SK-N-SH (cell line): Measurements from ENCODE around the gene DYNC2H1. TPM values are rescaled to one million over a fixed set of nuclear protein-coding genes. Genes with fewer than 3 reads are reported as not detected.

Experiments used
- CTCF ChIA-PET: fragments of 300-600, 350-600 bp; formaldehyde crosslinking; extraction: SDS; loops from one replicate; lab custom pipeline; 2021; lab: Yijun Ruan, JAX
- POLR2A ChIA-PET: fragments of 350-600 bp; sonication (Branson Sonifier 250); formaldehyde crosslinking; extraction: SDS; loops from one replicate; lab custom pipeline; 2020; ENCODE audit warnings: antibody characterized with exemption, inconsistent platforms; lab: Yijun Ruan, JAX
- DNase-seq: peaks from one replicate; pipeline ENCODE4 v3.0.0; 2012
- H2AFZ ChIP-seq: fragments of 200-600 bp; sonication (generic); 2 replicates; pipeline ENCODE4 v1.8.1; 2016; ENCODE audit warnings: antibody characterized with exemption, mild to moderate bottlenecking, low read depth
- H3F3A ChIP-seq: fragments of 200-600 bp; sonication (generic); replicated peaks from 2 replicates; pipeline ENCODE3; 2016; ENCODE audit warnings: antibody characterized with exemption, mild to moderate bottlenecking; ENCODE audit not compliant: insufficient read depth
- H3K27ac ChIP-seq, 2 experiments: fragments of 200-500 bp in 1 of 2; fragments of 200-600 bp in 1 of 2; sonication (Bioruptor generic) in 1 of 2; sonication (generic), shearing (Covaris generic) in 1 of 2; 2 replicates each; pipeline versions ENCODE4 v1.5.1 to v1.6.1; 2014 to 2016; ENCODE audit warnings: low read depth in 2 of 2, inconsistent platforms in 1 of 2, low read length in 1 of 2, mild to moderate bottlenecking in 1 of 2, mixed read lengths in 1 of 2
- H3K27me3 ChIP-seq: fragments of 200-600 bp; sonication (generic), shearing (Covaris generic); 2 replicates; pipeline ENCODE4 v1.6.1; 2016; ENCODE audit warnings: mixed run types; ENCODE audit not compliant: insufficient read depth
- H3K36me3 ChIP-seq, 2 experiments: fragments of 200-500 bp in 1 of 2; fragments of 200-600 bp in 1 of 2; sonication (Bioruptor generic) in 1 of 2; sonication (generic) in 1 of 2; replicated peaks in 1 of 2; 2 replicates each; pipeline versions ENCODE3 to v1.5.1; 2014 to 2016; ENCODE audit warnings: low read length in 1 of 2, mild to moderate bottlenecking in 1 of 2; ENCODE audit not compliant: insufficient read depth in 2 of 2, control insufficient read depth in 1 of 2
- H3K4me1 ChIP-seq, 2 experiments: fragments of 200-500 bp in 1 of 2; fragments of 200-600 bp in 1 of 2; sonication (Bioruptor generic) in 1 of 2; sonication (generic), shearing (Covaris generic) in 1 of 2; 2 replicates each; pipeline versions ENCODE4 v1.5.1 to v1.6.1; 2014 to 2016; ENCODE audit warnings: low read depth in 1 of 2, low read length in 1 of 2, mixed run types in 1 of 2; ENCODE audit not compliant: insufficient read depth in 2 of 2, control insufficient read depth in 1 of 2
- H3K4me2 ChIP-seq: fragments of 200-600 bp; sonication (generic), shearing (Covaris generic); 2 replicates; pipeline ENCODE4 v1.6.1; 2017; ENCODE audit warnings: mixed run types
- H3K4me3 ChIP-seq, 2 experiments: fragments of 200-500 bp in 1 of 2; fragments of 200-600 bp in 1 of 2; sonication (Bioruptor generic) in 1 of 2; sonication (generic), shearing (Covaris generic) in 1 of 2; 2 replicates each; pipeline versions ENCODE4 v1.5.1 to v1.8.1; 2014 to 2016; ENCODE audit warnings: low read depth in 2 of 2, inconsistent platforms in 1 of 2, low read length in 1 of 2, mild to moderate bottlenecking in 1 of 2, mixed read lengths in 1 of 2, moderate library complexity in 1 of 2
- H3K79me2 ChIP-seq: fragments of 200-600 bp; sonication (generic); 2 replicates; pipeline ENCODE4 v1.8.1; 2017; ENCODE audit warnings: mild to moderate bottlenecking; ENCODE audit not compliant: insufficient read depth
- H3K9ac ChIP-seq: fragments of 200-600 bp; sonication (generic); 2 replicates; pipeline ENCODE4 v1.6.1; 2017; ENCODE audit warnings: mixed run types
- H3K9me2 ChIP-seq: fragments of 200-600 bp; sonication (generic); 2 replicates; pipeline ENCODE4 v1.6.1; 2017; ENCODE audit warnings: mixed run types
- H3K9me3 ChIP-seq: fragments of 200-600 bp; sonication (generic); 2 replicates; pipeline ENCODE4 v1.6.1; 2017; ENCODE audit warnings: mixed run types, mild to moderate bottlenecking, moderate library complexity
- H4K20me1 ChIP-seq: fragments of 200-600 bp; sonication (generic); 2 replicates; pipeline ENCODE4 v1.6.1; 2017; ENCODE audit warnings: mild to moderate bottlenecking, mixed run types; ENCODE audit not compliant: insufficient read depth
- ELF1 ChIP-seq: IDR thresholded peaks from 2 replicates; pipeline ENCODE4 v1.4.0; 2012
- GABPA ChIP-seq: IDR thresholded peaks from 2 replicates; pipeline ENCODE4 v1.4.0; 2012; ENCODE audit warnings: low read depth, mild to moderate bottlenecking
- JUND ChIP-seq: IDR thresholded peaks from 2 replicates; pipeline ENCODE4 v1.4.0; 2012
- MEF2A ChIP-seq: IDR thresholded peaks from 2 replicates; pipeline ENCODE4 v1.4.0; 2012; ENCODE audit warnings: low read depth, borderline replicate concordance
- PBX3 ChIP-seq: IDR thresholded peaks from 2 replicates; pipeline ENCODE4; 2012
- POLR2AphosphoS5 ChIP-seq: IDR thresholded peaks from 2 replicates; pipeline ENCODE4 v1.6.1; 2012; ENCODE audit warnings: low read depth, low read length
- RAD21 ChIP-seq: IDR thresholded peaks from 2 replicates; pipeline ENCODE4 v1.6.1; 2012; ENCODE audit warnings: mild to moderate bottlenecking, low read length
- USF1 ChIP-seq: IDR thresholded peaks from 2 replicates; pipeline ENCODE4 v1.4.0; 2012; ENCODE audit warnings: low read depth, borderline replicate concordance
- USF2 ChIP-seq: fragments of 150-350 bp; IDR thresholded peaks from 2 replicates; pipeline ENCODE4 v1.6.1; 2017; ENCODE audit warnings: antibody characterized with exemption, low read length, low read depth, borderline replicate concordance
- ZBTB33 ChIP-seq: IDR thresholded peaks from 2 replicates; pipeline ENCODE4 v1.4.0; 2012; ENCODE audit warnings: low read depth, borderline replicate concordance
- WGBS: methylation state at CpG from one replicate; pipeline ENCODE4 v1.1.6; 2017; ENCODE audit warnings: low lambda C conversion rate; 5-methylcytosine and 5-hydroxymethylcytosine counted together
- polyA plus RNA-seq, 3 experiments: library from polyadenylated mRNA; depleted of rRNA; stranded (reverse); fragments of >200 nt; gene quantifications; 2 replicates each; pipeline ENCODE4 v1.2.3, GENCODE V29; 2012

Gene DYNC2H1
- polyA plus RNA-seq, 1 of the 3 experiments (the other 2 are of a cell fraction), result 15.3 TPM

- 89% methylated on average over 1 of the region's 1 CpG for WGBS
- no peaks in the 10 kb centered on the region for H4K20me1 ChIP-seq
- CTCF ChIA-PET, result interaction anchor here (1.2 kb wide), 2 partner anchors 12 to 40 kb away, joined by 3 to 4 read pairs; no protein-coding TSS in a partner anchor
These were observed 388.0 kb downstream of the DYNC2H1 start for GRCh38 chr11:103497268-103497667.

More at GRCh38 chr11:103497268-103497667, 388.0 kb downstream of the DYNC2H1 start:
- POLR2A ChIA-PET, result no interaction called here
- H3K27me3 ChIP-seq, result no peaks in the 10 kb centered on the region
- H3K9me2 ChIP-seq, result no peaks in the 10 kb centered on the region
- no peak for DNase-seq
- H3K4me2 ChIP-seq, result no peak overlapping the region
- no peak for TF ChIP-seq MEF2A
- no peak for TF ChIP-seq USF2
- TF ChIP-seq PBX3, result no peak
- no peak for TF ChIP-seq USF1
- TF ChIP-seq JUND, result no peak
- no peak for TF ChIP-seq POLR2AphosphoS5
- no peak for TF ChIP-seq RAD21
- no peak for TF ChIP-seq ZBTB33
- no peak for TF ChIP-seq ELF1
- TF ChIP-seq GABPA, result no peak
- H3F3A ChIP-seq, result no peaks in the 10 kb centered on the region
- H2AFZ ChIP-seq, result no peak overlapping the region
- no peak overlapping the region for H3K4me3 ChIP-seq
- H3K27ac ChIP-seq, result no peak overlapping the region; a peak in 1 of 4 replicates
- no peaks in the 10 kb centered on the region for H3K79me2 ChIP-seq
- peaks cover 0 to 9% of the 10 kb centered on the region in 2 experiments; a peak in 1 of 4 replicates for H3K4me1 ChIP-seq
- no peak overlapping the region for H3K9ac ChIP-seq
- H3K36me3 ChIP-seq, result no peaks in the 10 kb centered on the region
- no peaks in the 10 kb centered on the region for H3K9me3 ChIP-seq
